ENCODE measurements around the gene GAD1. TPM values are rescaled to one million over a fixed set of nuclear protein-coding genes. Genes with fewer than 3 reads are reported as not detected.
A peak's percentile ranks its signal among the peaks of the same experiment; 100 is the strongest.

Gene GAD1
- total RNA-seq, 1 experiment from 2014 or later = 15.2 TPM

GRCh38 chr2:170818036-170818751 is 1.5 kb downstream of the GAD1 start:
- no peak for DNase-seq (ENCODE audit: low spot score)

DNA sequence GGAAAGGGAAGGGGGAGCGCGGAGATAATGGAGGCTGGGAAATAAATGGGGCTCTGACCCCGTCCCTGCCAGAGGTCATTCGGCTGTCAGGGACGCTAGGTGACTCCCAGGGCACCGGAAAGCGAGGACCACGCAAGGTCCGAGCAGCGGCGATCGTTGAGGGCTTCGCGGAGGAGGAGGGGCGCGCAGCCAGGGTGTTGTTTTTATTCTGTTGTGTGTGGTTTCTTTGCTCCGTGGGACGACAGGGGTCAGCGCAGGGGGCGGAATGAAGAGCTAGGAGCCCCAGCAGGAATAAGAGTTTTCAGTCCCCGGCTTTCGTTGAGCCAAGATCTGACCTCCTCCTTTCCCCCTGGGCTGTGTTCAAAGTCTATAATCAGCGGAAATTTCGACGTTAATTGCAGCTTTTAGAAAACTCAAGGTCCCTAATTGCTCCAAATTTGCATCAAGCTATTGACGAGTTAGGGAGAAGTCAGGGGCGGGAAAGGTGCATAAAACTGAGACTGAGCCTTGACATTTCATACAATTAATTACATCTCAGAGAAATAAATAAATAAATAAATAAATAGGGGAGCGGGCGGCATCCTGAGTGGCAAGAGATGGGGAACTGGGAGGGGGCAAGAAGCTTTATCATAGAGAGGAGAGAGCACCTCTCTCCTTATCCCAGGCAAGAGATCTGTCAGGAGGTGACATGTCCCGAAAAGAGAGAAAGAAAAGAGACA is 2.2 kb downstream of the GAD1 start:
- DNase-seq (ENCODE audit: low spot score) = no peak

DNA sequence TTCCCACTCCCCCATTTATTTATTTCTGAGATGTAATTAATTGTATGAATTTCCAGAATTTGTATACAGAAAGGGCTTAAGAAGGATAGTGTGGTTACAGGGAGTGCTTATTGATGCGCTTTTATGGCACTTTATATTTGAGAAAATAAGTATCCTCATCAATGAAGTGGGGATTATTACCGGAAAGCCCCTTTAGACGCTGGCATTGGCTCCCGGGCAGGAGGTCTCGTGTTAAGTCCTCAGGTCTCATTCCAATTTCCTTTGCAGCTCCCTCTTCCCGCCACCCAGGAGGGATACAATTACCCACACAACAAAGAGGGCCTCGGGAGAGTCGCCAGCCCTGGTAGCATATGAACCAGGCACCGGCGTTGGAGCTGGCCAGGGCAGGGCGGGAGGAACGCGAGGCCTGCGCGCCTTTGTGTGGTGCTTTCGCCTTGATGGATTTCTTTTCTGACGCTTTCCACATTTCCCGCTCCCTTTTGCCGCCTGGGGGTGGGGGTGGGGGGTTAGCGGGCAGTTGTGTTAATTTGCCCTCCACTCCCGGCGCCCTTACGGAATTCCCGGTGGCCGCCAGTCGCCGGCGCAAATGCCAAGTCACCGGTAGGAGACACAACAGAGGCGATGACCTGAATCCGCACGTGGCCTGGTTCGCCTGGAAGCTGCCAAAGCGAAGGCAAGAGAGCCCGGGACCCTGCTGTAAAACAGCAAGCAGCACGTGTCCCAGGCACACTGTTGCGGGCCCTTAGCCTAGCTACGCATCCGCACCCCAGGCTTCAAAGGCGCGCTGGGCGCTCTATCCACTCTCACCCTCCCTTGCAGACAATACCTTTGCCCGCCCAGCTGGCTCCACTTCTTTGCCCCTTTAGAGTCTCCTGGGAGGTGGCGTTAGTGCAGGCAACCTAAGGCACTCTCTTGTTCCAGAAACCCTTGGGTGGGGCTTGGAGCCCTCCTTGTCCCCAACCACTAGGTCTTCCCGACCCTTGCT is 3.3 kb downstream of the GAD1 start:
- no peak for DNase-seq (ENCODE audit: low spot score)

DNA sequence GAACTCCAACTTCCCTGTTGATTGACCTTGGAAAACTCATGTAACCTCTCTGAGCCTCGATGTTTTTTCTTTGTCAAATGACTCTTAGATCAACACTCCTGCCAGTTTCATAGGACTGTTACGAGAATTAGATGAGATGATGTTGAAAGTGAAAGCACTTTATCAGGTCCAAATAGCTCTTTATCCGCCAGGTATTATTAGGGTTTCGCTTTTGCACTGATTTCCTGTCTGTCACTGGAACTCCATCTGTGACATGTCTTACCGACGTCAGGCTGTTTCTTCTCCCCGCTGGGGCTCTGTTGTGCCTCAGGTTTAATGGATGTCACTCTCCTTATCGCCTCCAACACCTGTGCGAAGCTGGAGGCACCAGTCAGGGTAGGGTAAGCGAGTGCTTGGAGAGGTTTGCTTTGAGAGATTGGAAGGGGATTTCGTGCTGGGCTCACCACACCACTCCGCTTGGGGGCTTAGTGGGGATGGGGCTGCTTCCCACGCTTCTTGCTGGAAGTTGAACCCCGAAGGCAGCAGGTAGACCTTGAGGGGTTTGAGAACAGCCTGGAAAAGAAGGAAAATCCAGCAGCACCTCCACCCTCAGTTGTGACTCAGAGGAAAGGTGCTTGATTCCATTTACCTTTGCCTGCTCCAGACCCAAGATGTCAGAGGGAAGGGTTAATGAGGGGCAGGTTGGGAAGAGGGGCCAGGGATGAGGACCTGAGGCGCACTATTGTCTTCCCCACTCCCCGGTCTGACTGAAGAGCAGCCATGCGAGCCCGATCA is 4.3 kb downstream of the GAD1 start:
- no peak for DNase-seq (ENCODE audit: low spot score)

DNA sequence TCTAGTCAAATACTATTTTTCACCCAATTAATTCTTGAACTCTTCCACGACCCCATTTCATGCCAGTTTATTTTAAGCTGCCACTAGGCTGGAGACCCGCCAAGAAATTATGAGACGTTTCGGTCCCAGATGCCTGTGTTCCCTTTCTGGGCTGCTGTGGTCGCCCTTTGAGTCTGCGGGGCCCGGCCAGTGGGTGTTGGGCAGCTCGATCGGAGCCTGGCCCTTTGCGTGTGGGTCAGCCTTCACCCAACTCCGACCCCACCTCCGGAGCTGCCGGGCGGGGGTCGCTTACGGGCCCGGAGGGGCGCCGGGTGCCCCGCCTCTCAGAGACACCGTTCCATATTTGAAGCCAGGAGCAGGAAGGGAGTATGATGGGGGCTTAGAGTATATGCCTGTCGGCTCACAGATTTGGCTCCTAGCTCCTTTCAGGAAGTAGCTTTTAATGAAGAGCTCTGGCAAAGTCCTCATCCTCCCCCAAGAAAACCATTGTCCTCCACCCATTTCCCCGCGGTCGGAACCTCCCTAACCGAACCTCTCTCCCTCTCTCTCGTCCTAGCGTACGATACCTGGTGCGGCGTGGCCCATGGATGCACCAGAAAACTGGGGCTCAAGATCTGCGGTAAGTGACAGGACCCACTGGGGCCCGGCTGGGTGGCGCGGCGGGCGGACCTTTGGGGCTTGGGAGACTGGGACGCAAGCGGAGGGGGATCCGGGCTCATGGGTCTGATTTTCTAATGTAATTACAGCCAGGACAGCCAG is 5.0 kb downstream of the GAD1 start:
- no peak for DNase-seq (ENCODE audit: low spot score)

- DNase-seq (ENCODE audit: low spot score) = no peak
These were observed 5.8 kb downstream of the GAD1 start for GRCh38 chr2:170822290-170823087.

GRCh38 chr2:170823088-170823897 is 6.6 kb downstream of the GAD1 start:
- no peak for DNase-seq (ENCODE audit: low spot score)

- DNase-seq (ENCODE audit: low spot score) = no peak
These were observed 7.2 kb downstream of the GAD1 start for GRCh38 chr2:170823898-170824215.

GRCh38 chr2:170824526-170825015 is 7.9 kb downstream of the GAD1 start:
- no peak for DNase-seq (ENCODE audit: low spot score)

DNA sequence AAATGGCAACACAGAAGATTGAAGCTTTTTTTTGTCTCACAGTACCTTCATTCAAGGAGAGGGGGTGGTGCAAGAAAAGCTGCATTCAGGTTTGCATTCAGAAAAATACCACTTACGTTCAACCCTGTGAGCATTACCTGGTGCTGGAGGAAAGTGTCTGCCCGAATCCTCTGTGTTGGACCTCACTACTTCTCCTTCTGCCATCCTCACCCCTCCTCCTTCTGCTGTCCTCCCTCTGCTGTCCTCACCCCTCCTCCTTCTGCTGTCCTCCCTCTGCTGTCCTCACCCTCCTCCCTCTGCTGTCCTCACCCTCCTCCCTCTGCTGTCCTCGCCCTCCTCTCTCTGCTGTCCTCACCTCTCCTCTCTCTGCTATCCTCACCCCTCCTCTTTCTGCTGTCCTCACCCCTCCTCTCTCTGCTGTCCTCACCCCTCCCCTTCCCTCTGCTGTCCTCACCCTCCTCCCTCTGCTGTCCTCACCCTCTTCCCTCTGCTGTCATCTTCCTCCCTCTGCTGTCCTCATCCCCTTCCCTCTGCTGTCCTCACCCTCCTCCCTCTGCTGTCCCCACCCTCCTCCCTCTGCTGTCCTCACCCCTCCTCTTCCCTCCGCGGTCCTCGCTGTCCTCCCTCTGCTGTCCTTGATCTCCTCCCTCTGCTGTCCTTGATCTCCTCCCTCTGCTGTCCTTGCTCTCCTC is 11.3 kb downstream of the GAD1 start:
- no peak for DNase-seq (ENCODE audit: low spot score)

GRCh38 chr2:170828533-170828916 is 11.8 kb downstream of the GAD1 start:
- DNase-seq (ENCODE audit: low spot score) = no peak

DNA sequence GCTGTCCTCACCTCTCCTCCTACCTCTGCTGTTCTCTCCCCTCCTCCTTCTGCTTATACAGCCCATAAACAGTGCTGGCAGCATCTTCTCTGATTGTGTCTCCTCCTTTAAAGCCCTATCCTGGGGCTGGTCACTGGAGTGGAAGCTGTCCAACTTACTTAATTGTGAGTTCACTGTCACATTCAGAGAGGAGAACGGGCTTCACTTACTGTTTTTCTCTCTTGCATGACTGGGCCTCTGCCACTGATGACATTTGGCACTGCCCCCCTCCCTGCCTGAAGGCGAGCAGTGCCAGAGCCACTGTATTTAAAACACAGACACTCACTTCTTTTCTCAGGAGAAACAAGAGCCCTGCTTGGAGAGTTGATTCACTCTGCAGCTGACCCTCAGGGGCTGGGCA is 12.3 kb downstream of the GAD1 start:
- DNase-seq (ENCODE audit: low spot score) = no peak

- DNase-seq (ENCODE audit: low spot score) = no peak
These were observed 13.5 kb downstream of the GAD1 start for GRCh38 chr2:170830166-170830565.

GRCh38 chr2:170831115-170831514 is 14.4 kb downstream of the GAD1 start:
- no peak for DNase-seq (ENCODE audit: low spot score)

GRCh38 chr2:170836027-170836426 is 19.3 kb downstream of the GAD1 start:
- no peak for DNase-seq (ENCODE audit: low spot score)

DNA sequence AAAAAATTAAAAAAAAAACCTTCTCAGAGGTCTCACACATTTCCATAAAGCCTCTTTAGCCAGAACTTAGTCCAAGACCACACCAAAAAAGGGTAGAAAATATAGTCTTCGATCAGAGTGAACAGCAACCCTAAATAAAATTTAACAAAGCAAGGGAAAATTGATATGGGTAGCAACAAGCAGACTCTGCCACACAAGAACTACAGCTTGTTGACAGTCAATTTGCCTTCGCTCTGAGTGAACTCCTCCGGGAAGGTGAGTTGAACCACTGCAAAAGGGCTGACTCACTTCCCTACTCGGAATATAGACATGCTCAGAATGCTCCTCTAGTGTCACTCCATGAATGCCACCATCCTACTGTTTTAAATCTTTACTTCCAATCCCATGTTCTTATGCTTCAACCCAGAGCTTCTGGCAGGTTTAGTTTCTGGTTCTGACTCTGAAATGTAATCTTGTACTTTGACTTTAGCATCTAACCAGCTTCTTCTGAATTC is 24.1 kb downstream of the GAD1 start:
- DNase-seq (ENCODE audit: low spot score) = no peak

GRCh38 chr2:170842785-170843184 is 26.1 kb downstream of the GAD1 start:
- peak; percentile 78 for DNase-seq (ENCODE audit: low spot score)

DNA sequence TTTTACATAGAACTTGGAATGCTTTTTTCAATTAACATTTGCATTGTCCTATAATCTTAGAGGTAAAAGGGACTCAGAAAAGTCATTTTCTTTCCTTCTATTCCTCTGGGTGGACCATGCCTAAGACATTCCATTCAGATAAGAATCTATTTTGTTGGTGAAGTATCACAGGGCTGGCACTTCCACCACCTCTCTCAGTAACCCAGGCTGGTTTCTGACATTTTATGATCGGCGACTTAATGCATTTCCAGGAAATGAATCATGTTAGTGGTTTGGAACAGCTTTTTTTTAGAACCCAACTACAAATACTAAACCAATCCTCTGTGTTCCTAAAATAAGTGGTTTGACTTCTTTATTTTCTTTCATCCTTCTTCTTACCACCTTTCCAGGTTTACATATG is 27.0 kb downstream of the GAD1 start:
- peak; percentile 88 for DNase-seq (ENCODE audit: low spot score)
